HCT116 (cell line): ENCODE results near the gene PIP4K2A. TPM values are rescaled to one million over a fixed set of nuclear protein-coding genes. Genes with fewer than 3 reads are reported as not detected.

Experiments
- ATAC-seq: fragments of 200-7000 bp; cut with Tn5 transposase; 2 replicates; pipeline ENCODE4 v1.9.1; 2020; ENCODE audit warnings: mild to moderate bottlenecking, moderate library complexity
- BruUV-seq: library from RNA; stranded (reverse); fragments of 400-500 nt; replicated peaks from 2 replicates; lab custom pipeline; 2021; lab: Mats Ljungman, UMichigan
- CTCF ChIA-PET: fragments of 300-600 bp; sonication (Branson Sonifier 250); formaldehyde crosslinking; loops from one replicate; lab custom pipeline; 2021; ENCODE audit warnings: antibody characterized with exemption; lab: Charles Lee
- POLR2A ChIA-PET: fragments of 300-600, 350-600 bp; sonication (Branson Sonifier 250); formaldehyde crosslinking; loops from one replicate; lab custom pipeline; 2021; ENCODE audit warnings: antibody characterized with exemption; lab: Charles Lee
- RAD21 ChIA-PET, 2 experiments: fragments of 300-600 bp; sonication (Branson Sonifier 250); formaldehyde crosslinking; loops; one replicate each; lab custom pipeline; 2023; ENCODE audit warnings: low total read pairs in 2 of 2; ENCODE audit not compliant: uncharacterized antibody in 2 of 2, unreplicated experiment in 2 of 2, low non-redundant PET in 1 of 2; lab: Charles Lee
- DNase-seq: peaks from one replicate; pipeline ENCODE4 v3.0.0-alpha.2; 2010; ENCODE audit warnings: low read depth, low spot score
- H2AFZ ChIP-seq: fragments of 200-600 bp; shearing (Covaris generic), sonication (generic); 2 replicates; pipeline ENCODE4 v1.6.1; 2017; ENCODE audit warnings: low read depth, mixed run types, mixed read lengths, antibody characterized with exemption, low read length; ENCODE audit not compliant: poor library complexity, severe bottlenecking
- H3K27ac ChIP-seq: 2 replicates; pipeline ENCODE4 v1.5.1; 2012; ENCODE audit warnings: low read depth, low read length
- H3K27me3 ChIP-seq: fragments of 200-600 bp; sonication (generic); 2 replicates; pipeline ENCODE4 v1.6.1; 2016; ENCODE audit warnings: mixed run types, low read length, mixed read lengths; ENCODE audit not compliant: insufficient read depth
- H3K36me3 ChIP-seq, 2 experiments: fragments of 200-500 bp in 1 of 2; fragments of 200-600 bp in 1 of 2; sonication (Bioruptor generic) in 1 of 2; sonication (generic) in 1 of 2; 2 replicates each; pipeline versions ENCODE4 v1.5.1 to v1.6.1; 2014 to 2016; ENCODE audit warnings: low read length in 2 of 2, inconsistent platforms in 1 of 2, mixed read lengths in 1 of 2, mixed run types in 1 of 2; ENCODE audit not compliant: insufficient read depth in 2 of 2, control insufficient read depth in 1 of 2
- H3K4me1 ChIP-seq, 2 experiments: fragments of 200-600 bp in 1 of 2; sonication (generic) in 1 of 2; 2 replicates each; pipeline versions ENCODE4 v1.5.1 to v1.6.1; 2012 to 2017; ENCODE audit warnings: low read length in 2 of 2, inconsistent platforms in 1 of 2, mild to moderate bottlenecking in 1 of 2, mixed read lengths in 1 of 2, mixed run types in 1 of 2, moderate library complexity in 1 of 2; ENCODE audit not compliant: insufficient read depth in 2 of 2, control insufficient read depth in 1 of 2
- H3K4me2 ChIP-seq: fragments of 200-600 bp; sonication (generic); 2 replicates; pipeline ENCODE4 v1.6.1; 2017; ENCODE audit warnings: mixed run types, low read length, mixed read lengths
- H3K4me3 ChIP-seq, 2 experiments: fragments of 200-600 bp in 1 of 2; sonication (generic) in 1 of 2; replicated peaks in 1 of 2; 2 replicates each; pipeline ENCODE4 v1.5.1; 2011 to 2016; ENCODE audit warnings: low read length in 2 of 2, control low read depth in 1 of 2, low read depth in 1 of 2, mild to moderate bottlenecking in 1 of 2, mixed read lengths in 1 of 2, mixed run types in 1 of 2
- H3K79me2 ChIP-seq: fragments of 200-600 bp; sonication (generic); 2 replicates; pipeline ENCODE4 v1.6.1; 2017; ENCODE audit warnings: mild to moderate bottlenecking, mixed run types, low read length, moderate library complexity, mixed read lengths; ENCODE audit not compliant: insufficient read depth
- H3K9ac ChIP-seq: fragments of 200-600 bp; sonication (generic); 2 replicates; pipeline ENCODE4 v1.6.1; 2016; ENCODE audit warnings: low read length, mixed read lengths
- H3K9me2 ChIP-seq: fragments of 200-600 bp; sonication (generic), shearing (Covaris generic); 2 replicates; pipeline ENCODE4 v1.6.1; 2017; ENCODE audit warnings: mixed run types, mild to moderate bottlenecking, moderate library complexity; ENCODE audit not compliant: insufficient read depth
- H3K9me3 ChIP-seq, 2 experiments: fragments of 200-500 bp in 1 of 2; fragments of 200-600 bp in 1 of 2; sonication (Bioruptor generic) in 1 of 2; sonication (generic) in 1 of 2; 2 replicates each; pipeline ENCODE4 v1.6.1; 2014 to 2017; ENCODE audit warnings: low read length in 2 of 2, mixed read lengths in 2 of 2, inconsistent platforms in 1 of 2, low read depth in 1 of 2, mild to moderate bottlenecking in 1 of 2, mixed run types in 1 of 2, moderate library complexity in 1 of 2; ENCODE audit not compliant: control insufficient read depth in 1 of 2, insufficient read depth in 1 of 2
- H4K20me1 ChIP-seq: fragments of 200-600 bp; sonication (generic), shearing (Covaris generic); 2 replicates; pipeline ENCODE4 v1.6.1; 2017; ENCODE audit warnings: mixed run types, mild to moderate bottlenecking, moderate library complexity; ENCODE audit not compliant: insufficient read depth
- CBX3 ChIP-seq: IDR thresholded peaks from 2 replicates; pipeline ENCODE4 v1.6.1; 2012; ENCODE audit warnings: low read depth
- EGR1 ChIP-seq: IDR thresholded peaks from 2 replicates; pipeline ENCODE4 v1.6.1; 2012; ENCODE audit warnings: low read depth
- JUND ChIP-seq: IDR thresholded peaks from 2 replicates; pipeline ENCODE4 v1.6.1; 2012
- POLR2A ChIP-seq: IDR thresholded peaks from 2 replicates; pipeline ENCODE4 v1.7.0; 2011; ENCODE audit warnings: borderline replicate concordance; ENCODE audit not compliant: insufficient read depth, insufficient read length; ENCODE audit errors: extremely low read depth
- RAD21 ChIP-seq: IDR thresholded peaks from 2 replicates; pipeline ENCODE4 v1.6.1; 2012; ENCODE audit warnings: low read depth, mild to moderate bottlenecking
- REST ChIP-seq: IDR thresholded peaks from 2 replicates; pipeline ENCODE4 v1.6.1; 2012; ENCODE audit warnings: low read depth
- TCF7L2 ChIP-seq: IDR thresholded peaks from 2 replicates; pipeline ENCODE4 v1.7.0; 2011; ENCODE audit warnings: borderline replicate concordance, inconsistent platforms; ENCODE audit not compliant: insufficient read depth, insufficient read length; ENCODE audit errors: extremely low read depth
- intact Hi-C: fragments of 100-400 bp; cut with micrococcal nuclease; formaldehyde crosslinking; loops from 2 replicates; pipeline ENCODE4 v1.10.0; 2022
- total RNA-seq: library from RNA; stranded (reverse); gene quantifications from one replicate; pipeline ENCODE4 v1.2.1, GENCODE V29; 2021; ENCODE audit not compliant: unreplicated experiment

The PIP4K2A gene
- total RNA-seq, 1 experiment from 2014 or later = 41.9 TPM

GRCh38 chr10:22699976-22700375 is 14.4 kb downstream of the PIP4K2A start:
- ChIA-PET POLR2A (interaction anchor here (0.7 kb wide), 1 partner anchor 21 kb away, joined by 3 read pairs; no protein-coding TSS in a partner anchor), CTCF (no interaction called here)
- TF ChIP-seq REST (no peak), CBX3 (no peak), POLR2A (no peak), TCF7L2 (no peak), EGR1 (no peak), JUND (no peak), RAD21 (no peak)
- TF ChIP-seq, all 23 proteins: peak for 0
- peaks cover 100% of the 10 kb centered on the region for H3K79me2 ChIP-seq
- no peak overlapping the region for H3K27ac ChIP-seq
- BruUV-seq = no TSS peak
- H4K20me1 ChIP-seq = no peaks in the 10 kb centered on the region; the same call in 1 of the 2 replicates
- H3K4me1 ChIP-seq = peaks cover 0 to 20% of the 10 kb centered on the region in 2 experiments; a peak in 2 of 4 replicates
- no peak overlapping the region for H3K4me2 ChIP-seq
- H3K9me2 ChIP-seq = no peaks in the 10 kb centered on the region
- no peaks in the 10 kb centered on the region for H3K36me3 ChIP-seq
- no peaks in the 10 kb centered on the region for H3K9me3 ChIP-seq
- RAD21 ChIA-PET = no interaction called here
- DNase-seq (no peak), ATAC-seq (no peak)
- no peak overlapping the region for H2AFZ ChIP-seq
- H3K27me3 ChIP-seq = no peaks in the 10 kb centered on the region
- H3K9ac ChIP-seq = no peak overlapping the region
- intact Hi-C loops = no loop called here
- H3K4me3 ChIP-seq = no peak overlapping the region
